ENCODE data around the gene XPC.

The XPC gene

DNA sequence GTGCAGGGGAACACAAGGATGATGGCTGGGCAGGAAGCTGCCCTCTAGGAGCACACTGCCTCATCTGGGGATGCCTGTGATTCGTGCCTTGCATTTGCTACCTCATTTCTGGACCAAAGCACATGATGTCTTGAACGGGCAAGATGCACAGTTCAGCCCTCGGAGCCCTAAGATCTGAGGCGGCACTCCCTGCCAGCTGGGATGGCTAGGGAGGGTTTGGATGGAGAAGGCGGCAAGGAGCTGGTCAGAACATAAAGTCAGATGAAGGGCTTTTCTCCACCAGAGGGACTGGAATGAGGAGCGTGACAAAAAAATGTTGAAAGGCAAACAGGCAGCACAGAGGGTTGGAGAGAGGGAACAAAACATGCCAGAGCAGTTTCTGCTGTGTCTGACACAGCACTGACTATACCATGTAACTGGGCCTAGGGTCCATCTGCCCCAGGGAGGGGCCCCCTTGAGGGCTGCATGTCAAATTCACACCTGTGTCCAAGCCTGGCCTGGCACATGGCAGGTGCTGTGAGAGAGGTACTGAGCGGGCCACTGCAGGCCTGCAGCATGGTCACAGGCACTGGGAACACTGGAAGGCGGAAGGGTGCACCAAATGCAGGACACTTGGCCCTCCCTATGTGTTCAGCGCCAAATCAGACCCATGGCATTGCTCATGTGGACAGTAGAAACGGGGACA is 31.9 kb downstream of the XPC start:
- DNase-seq: no peak

DNA sequence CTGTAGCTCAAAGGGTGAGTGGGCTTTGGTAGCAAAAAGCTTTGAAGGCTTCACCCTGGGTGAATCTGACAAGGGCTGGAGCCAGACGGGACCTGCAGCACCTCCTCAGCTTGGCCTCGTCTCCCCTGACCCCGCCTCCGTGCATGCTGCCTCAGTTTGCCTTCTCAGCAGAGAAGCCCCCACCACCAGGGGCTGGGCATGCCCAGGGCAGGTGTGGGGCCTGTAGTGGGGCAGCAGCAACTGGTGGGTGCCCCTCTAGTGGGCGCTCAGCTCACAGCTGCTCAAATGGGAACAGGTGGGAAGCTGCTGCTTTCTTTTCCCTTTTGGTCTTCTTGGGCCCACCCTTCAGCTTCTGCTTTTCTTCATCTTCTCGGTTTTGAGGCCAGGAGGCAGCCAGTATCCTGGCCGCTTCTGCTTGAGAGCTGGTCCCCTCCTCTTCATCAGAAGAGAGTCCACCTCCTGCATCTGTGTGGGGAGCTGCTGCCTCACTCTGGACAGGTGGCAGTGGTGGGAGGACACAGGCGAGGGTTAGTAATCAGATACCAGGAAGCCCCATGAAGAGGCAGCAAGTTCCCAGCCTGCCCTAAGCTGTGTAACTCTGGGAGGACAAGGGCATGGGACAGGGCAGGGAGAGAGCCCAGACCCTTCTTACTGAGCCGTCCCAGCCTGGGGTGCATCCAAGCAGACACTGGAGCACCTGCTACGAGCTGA is 32.6 kb downstream of the XPC start:
- no peak for DNase-seq

DNA sequence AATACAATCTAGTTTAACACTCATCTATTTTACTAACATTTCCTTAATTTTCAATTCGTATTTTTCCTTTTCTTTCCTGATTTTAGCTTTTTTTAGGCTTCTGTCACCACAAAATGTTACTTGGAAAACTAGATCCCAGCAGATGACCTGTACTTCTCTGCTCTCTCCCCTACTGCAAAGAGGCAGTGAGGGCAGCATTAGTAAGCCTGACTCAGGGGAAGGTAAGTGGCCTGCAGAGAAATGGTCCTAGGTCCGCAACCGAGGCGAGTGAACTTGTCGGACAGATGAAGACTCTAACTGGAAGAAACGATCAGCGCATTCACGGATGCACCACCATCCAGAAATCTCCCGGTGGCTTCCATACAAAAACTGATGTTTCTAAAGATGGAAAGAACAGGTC is 33.2 kb downstream of the XPC start:
- DNase-seq: no peak

DNA sequence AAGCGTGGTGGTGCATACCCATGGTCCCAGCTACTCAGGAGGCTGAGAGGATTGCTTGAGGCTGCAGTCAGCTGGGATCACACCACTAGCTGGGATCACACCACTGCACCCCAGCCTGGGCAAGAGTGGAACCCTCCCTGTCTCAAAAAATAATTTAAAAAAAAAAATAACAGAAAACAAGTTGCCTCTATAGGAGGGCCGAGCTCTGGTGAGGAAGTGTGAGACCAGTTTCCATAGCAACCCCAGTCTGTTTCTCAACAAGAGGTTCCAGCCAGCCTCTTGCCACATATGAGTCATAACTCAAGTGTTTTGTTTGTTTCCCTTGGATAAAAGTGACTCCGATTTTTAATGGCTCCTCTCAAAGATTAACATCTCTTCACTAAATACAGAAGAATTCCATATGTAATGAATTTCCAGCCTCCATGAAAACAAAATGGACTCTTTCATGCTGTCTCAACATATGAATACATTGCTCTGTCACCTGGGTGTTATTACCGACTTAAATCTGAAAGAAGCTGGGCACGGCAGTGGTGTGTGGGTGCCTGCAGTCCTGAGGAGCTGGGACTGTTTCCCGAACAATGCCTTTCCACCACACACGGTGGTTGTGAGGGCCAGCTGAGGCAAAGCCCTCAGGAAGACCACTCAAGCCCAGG is 33.9 kb downstream of the XPC start:
- peak; percentile 67 for DNase-seq

DNA sequence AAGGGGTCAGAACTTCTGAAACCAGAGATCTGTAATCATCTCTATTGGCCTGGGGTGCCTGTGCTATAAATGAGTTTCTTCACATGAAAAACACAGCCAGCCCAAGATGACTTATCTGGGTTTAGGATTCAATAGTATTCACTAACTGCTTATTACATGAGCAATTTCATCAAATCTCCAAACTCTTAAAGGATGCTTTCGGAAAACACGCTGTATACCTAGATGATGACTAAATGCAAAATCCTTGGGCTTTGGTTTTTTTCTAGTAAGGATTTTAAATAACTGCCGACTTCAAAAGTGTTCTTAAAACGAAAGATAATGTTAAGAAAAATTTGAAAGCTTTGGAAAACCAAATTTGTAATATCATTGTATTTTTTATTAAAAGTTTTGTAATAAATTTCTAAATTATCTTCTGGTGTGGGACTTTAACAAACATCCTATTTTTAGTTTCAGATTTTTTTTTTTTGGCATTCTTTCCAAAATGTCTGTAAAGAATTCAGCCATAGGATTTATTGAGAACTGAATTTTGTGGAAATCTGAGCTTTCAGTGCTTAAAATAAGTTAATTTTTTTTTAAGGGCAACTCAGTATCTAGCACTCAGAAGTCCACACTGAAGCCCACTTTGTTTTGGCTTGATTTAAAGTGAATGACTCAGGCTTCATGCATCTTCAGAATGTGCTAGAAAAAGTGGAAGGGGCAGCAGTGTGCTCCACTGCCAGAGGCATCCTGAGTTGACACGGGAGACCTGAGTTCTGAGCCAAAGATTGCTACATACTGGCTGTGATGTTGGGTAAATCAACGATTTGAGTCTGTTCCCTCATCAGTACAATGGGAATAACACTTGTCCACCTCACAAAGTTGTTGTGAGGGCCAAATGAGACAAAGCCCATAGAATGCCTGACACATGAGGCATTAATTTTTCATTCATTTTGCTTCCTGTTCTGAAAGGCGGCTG is 34.9 kb downstream of the XPC start:
- DNase-seq: no peak

DNA sequence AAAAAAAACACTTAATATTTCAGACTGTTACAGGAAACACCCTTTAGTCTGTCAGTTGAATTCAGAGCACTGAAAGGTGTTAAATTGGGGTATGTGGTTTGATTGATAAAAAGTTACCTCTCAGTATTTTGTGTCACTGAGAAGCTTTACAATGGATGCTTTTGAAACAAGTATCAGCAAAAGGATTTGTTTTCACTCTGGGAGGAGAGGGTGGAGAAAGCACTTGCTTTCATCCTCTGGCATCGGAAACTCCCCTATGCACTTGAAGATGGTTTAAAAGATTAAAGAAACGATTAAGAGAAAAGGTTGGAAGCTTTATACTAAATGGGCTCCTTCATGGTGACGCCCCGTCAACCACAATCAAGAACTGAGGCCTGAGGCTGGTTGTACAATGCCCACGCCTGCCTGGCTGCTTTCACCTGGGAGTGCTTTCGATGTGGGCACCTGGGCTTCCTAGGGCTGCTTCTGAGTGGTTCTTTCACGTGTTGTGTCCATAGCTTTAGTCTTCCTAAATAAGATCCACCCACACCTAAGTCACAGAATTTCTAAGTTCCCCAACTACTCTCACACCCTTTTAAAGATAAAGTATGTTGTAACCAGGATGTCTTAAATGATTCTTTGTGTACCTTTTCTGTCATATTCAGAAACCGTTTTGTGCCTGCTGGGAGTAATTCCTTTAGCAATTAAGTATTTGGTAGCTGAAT is 35.7 kb downstream of the XPC start:
- DNase-seq: no peak

DNA sequence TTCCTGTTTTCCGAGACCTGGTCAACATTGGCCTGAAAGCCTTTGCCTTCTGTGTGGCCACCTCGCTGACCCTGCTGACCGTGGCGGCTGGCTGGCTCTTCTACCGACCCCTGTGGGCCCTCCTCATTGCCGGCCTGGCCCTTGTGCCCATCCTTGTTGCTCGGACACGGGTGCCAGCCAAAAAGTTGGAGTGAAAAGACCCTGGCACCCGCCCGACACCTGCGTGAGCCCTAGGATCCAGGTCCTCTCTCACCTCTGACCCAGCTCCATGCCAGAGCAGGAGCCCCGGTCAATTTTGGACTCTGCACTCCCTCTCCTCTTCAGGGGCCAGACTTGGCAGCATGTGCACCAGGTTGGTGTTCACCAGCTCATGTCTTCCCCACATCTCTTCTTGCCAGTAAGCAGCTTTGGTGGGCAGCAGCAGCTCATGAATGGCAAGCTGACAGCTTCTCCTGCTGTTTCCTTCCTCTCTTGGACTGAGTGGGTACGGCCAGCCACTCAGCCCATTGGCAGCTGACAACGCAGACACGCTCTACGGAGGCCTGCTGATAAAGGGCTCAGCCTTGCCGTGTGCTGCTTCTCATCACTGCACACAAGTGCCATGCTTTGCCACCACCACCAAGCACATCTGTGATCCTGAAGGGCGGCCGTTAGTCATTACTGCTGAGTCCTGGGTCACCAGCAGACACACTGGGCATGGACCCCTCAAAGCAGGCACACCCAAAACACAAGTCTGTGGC is 36.6 kb downstream of the XPC start:
- peak; percentile 70 for DNase-seq

DNA sequence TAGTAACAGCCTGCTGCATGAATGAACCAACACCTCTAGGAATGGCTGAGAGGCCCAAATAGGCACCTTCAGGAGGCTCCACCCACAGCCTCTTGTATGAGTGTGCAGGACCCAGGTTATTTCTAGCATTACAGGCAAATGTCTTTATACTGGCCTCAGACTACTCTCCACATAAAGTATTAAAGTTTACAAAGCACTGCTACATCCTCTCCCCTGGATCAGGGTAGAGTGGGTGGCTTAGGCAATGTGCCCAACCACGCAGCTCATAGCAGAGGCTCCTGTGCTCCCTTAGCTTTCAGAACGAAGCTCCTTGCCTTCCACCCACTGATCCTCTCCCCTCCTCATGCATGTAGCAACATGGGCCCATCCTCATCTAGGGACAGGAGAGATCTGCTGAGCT is 37.3 kb downstream of the XPC start:
- no peak for DNase-seq

DNA sequence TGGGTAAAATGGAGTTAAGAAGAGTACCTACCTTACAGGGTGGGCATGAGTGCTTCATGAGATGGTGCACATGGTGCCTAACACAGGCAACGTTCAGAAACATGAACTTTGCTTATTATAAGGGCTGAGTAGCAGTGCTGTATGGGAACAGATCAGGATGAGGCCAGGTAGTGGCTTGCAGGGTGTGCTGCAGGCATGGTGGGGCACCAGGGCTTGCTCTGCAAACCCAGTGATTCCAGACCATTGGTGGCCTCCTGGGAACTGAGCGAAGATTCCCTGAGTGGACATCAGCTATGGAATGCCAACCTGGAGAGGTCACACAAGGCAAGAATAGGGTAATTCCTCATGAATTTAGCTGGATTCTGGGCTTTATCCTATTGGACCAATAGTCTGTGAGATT is 37.7 kb downstream of the XPC start:
- DNase-seq: no peak

DNA sequence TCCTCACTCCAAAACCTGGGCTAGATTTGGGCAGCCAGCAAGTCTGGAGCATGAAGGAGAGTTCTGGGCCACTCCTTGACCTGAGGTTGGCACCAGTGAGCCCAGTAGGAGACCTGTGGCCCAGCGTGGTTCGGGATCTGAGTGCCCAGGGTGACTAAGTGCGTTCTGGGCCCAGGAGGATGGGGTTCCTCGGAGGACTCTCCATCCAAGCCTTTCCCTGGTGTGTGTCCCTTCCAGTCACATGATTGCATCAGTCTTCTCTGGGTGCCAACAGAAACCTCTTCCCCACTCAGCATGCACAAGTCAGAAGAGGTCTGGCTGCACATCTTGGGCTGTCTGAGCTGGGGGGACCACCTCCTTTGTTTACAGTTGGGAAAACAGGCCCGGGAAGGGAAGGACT is 38.6 kb downstream of the XPC start:
- no peak for DNase-seq

DNA sequence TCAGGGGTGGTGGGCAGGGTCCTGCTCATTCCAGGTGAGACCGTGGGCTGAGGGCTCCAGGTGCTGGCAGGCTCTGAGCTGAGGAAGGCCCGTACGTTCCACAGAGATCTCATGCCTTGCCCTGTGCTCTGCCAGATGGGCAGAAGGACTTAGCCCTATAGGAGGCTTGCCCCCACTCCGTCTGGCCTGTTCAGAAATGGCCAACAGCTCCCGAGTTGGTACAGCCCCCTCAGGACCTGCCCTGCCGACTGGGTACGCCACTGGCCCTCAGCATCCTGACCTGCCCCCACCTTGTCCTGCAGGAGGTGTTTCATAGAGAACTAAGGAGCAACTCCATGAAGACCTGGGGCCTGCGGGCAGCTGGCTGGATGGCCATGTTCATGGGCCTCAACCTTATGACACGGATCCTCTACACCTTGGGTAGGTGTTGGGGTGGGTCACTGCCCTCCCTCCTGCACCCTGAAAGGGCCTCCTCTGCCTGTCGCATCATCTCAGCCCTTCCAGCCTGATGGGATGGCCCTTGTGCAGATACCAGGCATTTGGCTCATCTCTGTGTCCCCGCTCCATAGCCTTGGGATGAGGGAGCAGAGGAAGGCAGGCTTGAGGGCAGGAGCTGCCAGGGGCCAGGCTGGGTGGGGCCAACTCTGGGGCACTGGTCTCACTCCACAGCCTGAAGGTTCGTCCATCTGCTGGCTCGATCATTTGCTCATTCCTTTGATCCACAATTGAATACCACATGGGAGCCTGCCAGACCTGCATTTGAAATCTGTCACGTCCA is 39.3 kb downstream of the XPC start:
- DNase-seq: no peak

DNA sequence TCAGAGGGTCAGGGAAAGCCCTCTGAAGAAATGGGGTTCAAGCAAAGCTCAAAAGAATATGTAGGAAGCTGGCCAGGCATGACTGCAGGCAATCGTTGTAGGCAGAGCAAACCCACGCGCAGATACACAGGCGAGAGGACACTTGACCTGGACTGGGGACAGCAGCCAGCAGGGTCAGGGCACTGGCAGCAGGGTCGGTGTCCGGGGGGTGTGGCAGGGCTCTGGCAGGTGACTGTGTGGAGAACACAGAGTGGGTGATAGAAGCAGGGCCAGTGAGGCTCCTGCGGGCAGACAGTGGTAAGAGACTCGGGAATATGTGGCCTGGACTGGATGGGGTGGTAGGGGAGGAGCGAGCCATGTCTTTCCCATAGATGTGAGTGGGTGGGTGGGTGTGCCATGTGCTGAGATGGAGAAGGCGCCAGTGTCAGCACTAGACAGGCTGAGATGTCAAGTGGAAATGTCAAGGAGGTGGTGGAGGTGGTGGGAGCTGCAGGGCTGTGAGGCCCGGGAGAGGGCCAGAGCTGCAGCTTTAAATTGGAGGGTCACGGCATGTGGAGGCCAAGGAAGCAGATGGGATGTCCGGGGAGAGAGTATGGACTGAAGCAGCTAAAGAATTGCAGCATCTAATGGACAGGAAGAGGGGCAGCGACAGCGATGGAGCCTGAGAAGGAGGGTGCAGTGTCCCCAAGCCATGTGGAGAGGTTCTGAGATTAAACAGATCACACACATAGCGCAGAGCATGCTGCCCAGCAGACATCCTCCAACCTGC is 40.1 kb downstream of the XPC start:
- no peak for DNase-seq

DNA sequence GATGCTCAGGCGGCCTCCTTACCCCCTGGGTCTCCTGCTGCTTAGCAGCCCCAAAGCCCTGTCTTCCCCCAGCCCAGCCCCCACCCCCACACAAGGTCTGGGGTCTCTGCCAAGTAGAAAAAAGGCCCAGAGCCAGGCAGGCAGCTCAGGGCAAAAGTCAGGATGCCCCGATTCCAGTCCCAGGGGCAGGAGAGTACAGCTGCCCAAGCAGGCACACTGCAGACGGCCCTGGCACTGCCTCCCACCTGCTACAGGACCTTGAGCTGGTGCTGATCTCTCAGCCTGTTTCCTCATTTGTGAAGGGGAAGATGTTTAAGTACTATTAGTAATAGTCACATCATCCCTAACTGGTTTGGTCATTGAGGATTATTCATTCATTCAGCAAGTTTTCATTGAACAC is 41.0 kb downstream of the XPC start:
- DNase-seq: no peak

DNA sequence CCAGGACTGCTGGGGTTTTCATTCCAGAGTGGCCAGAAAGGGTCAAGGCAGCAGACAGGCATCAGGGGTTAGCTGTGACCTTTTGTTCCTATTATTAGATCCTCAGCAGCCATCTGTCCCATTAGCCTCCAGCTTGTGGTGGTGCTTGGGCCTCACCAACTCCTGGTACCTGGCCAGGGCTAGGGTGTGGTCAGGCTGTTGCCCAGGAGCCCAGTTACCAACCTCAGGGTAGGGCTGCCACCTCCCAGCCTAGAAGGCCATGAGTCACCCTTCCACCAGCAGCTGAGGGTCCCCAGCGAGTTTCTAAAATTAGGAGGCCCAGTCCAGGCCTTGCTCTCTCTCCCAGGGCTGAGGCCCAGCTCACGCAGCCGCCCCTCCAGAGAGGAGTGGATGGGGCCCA is 41.4 kb downstream of the XPC start:
- DNase-seq: no peak

DNA sequence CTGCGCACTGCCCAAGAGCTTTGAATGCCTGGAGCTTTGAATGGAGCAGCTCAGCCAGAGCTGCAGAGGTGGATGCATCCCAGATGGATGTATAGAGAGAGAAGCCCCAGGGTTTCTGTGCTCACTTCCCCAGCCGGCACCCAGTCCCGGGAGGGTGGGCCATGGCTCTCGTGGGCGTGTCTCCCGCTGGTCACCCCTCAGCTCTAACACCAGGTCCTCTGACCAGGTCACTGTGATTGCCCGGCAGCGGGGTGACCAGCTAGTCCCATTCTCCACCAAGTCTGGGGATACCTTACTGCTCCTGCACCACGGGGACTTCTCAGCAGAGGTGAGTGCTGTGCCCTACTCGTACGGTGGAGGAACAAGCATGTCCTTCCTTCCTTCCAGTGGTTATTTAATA is 42.8 kb downstream of the XPC start:
- no peak for DNase-seq

DNA sequence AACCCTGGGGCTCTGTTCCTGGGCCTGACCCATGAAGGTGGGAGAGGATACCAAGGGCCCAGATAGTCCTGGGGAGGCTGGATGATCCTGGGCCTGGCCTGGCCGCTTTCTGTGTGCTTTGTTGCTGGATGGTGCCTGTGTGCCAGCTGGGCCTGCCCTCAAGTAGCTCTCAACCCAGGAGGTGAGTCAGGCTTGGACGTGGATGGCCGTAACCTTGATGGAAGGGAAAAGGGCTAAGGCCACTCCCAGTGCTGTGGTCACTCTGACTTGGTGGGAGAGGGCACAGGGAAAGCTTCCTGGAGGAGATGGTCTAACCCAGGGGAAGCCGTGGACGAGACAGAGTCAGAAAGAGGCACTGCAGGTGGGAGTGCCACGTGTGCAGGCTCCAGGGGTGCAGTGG is 44.1 kb downstream of the XPC start:
- no peak for DNase-seq

DNA sequence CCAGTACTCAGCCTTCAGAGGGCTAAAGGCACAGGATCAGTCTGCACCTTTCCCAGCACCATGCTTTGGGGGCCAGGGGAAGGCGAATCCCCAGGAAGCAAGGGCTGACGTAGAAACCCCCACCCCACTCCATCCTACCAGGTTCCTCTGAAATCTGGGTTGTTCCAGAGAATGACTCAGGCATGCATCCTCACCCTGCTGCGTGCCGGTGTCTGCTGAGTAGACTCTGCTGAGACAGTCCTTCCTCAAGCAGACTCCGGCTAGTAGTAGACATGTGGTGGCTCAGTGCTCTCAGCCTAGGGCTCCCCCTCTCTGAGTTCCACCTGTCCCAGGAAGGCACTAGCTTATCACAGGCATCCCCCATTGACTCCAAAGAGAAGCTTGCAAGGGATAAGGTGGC is 44.5 kb downstream of the XPC start:
- DNase-seq: no peak

DNA sequence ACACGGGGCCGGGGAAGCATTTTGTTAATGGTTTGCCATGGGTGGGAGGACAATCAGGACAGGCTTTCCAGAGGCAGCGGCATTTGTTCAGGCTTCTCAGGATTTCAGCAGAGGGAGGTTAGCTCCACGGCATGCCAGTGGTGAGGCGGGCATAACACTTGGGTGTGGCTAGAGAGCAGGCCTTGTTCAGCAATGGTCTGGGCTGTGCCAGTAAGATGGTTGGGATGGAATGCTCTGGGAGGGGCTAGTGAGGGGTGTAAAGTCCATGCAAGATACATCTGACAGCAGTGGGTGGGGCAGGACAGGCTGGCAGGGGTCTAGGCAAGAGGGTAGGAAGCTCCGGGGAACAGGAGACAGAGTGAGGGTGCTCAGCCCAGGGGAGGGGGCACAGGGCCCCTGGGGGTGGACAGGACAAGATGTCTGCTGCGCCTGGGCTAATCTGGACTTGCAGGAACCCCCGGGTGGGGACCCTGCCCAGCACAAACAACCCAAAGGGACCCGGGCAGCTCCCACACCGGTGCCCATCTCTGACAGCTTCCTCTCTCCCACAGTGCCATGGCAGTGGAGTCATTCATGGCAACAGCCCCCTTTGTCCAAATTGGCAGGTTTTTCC is 45.1 kb downstream of the XPC start:
- no peak for DNase-seq

DNA sequence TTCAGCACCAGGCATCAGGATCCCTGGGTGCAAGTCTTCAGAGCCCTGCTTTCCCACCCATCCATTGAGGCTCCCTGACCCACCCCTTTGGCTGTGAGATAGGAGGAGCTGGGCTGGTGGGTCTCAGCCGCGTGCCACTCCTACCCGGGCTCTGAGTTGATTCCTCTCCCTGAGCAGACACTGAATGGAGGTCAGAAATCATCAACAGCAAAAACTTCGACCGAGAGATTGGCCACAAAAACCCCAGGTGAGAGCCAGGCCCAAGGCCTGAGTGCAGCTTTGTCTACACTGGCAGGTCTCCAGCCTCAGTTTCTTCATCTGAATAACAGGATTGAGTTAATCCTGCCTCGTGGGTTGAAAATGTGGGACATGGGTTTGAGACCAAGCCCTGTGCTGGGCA is 45.7 kb downstream of the XPC start:
- DNase-seq: no peak

DNA sequence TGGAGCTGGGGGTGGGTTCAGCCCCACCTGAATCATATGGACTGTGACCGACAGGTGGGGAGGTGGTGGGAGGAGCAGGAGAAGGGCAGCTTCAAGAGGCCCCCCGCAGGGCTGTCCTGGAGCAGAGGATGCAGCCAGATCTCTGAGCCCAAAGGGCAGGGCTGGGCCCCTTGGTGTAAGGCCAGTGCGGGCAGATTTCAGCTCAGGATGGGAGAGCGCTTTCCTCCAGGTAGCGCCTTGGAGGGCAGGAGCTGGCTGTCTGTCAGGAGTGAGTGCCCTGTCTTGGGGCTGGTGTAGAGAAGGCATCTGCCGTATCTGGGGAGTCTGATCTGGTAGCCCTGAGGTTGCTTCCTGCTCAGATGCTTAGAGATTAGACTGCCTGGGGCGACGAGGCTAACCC is 46.3 kb downstream of the XPC start:
- no peak for DNase-seq
